GM21723 (cell line): Measurements from ENCODE around the gene PCSK9.
A peak's percentile ranks its signal among the peaks of the same experiment; 100 is the strongest.

ENCODE experiments used
- ATAC-seq: cut with Tn5 transposase; IDR thresholded peaks from one replicate; pipeline ENCODE4 v1.9.1; 2021; ENCODE audit warnings: mild to moderate bottlenecking, moderate library complexity; ENCODE audit not compliant: unreplicated experiment

Gene PCSK9

GRCh38 chr1:55039342-55040082 is at the start of gene PCSK9:
PCSK9 (plus strand) TSS chr1:55039548; CDS start chr1:55039838, 290 bp downstream.
- ATAC-seq, result no peak

- ATAC-seq, result no peak
Measured at GRCh38 chr1:54989968-54990810, 49.2 kb upstream of the PCSK9 start.

DNA sequence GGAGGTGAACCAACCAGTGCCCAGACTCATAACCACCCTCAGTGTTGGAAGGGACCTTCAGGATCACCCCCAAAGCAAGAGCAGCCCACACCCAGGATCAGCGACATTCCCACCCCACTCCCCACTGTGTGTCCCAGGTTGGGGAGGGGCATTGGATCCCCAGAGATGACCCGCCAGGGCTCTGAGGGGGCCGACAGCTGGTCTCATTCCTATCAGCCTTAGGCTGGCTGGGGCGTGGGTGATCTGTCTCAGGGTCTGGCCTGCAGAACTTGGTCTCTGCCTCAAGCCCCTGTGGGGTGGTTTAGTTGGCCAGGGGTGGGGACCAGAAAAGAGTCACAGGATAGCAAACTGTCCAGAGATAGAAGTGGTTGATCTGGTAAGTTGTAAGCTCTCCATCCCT is 48.4 kb upstream of the PCSK9 start:
- no peak for ATAC-seq

- ATAC-seq, result no peak
Measured at GRCh38 chr1:54991939-54992338, 47.4 kb upstream of the PCSK9 start.

- ATAC-seq, result no peak
Measured at GRCh38 chr1:54993140-54993539, 46.2 kb upstream of the PCSK9 start.

DNA sequence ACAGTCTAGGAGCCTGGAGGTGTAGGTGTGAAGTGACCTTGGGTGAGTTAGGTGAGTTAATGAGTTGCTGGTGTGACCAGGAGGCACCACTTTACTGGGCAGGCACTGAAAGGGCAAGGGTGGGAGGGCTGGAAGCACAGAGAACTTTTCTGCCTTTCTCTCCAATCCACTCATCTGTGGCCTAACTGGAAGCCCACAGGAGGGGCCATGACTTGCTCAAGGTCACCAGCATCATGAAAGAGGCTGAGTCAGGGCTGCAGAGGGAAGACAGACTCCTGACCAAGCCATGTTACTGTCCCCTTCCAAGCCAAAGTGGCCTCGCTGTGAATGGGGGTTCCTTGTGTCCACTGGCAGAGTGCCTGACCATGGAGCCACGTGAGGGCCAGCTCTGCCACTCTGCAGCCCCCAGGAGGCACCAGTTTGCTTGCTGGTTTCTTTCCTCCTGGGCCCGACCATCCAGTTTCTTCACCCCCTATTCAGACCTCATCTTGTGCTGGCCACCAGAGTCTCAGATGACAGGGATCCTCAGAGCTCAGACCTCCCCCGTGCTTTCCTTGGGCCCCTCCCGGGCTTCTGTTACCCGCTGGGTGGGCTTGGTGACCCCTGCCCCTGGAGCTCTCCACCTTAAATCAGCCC is 44.9 kb upstream of the PCSK9 start:
- no peak for ATAC-seq

- ATAC-seq, result no peak
Measured at GRCh38 chr1:54995013-54995760, 44.2 kb upstream of the PCSK9 start.

DNA sequence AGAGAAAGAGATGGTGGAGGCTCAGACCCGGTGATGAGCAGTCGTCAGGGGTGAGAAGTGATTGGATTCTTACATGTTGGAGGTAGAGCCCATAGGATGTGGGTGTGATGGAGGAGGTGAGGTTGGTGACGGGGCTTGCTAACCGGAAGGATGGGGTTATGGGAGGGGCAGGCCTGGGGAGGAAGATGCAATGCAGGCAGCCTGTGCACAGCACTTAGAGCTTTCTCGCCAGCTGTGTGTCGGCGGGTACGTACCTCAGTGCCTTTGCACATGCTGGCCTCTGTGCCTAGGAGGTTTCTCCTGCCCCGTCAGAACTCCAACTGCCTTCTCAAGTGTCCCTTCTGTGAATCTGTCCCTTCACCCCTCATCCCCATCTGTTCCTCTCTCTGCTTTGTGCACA is 43.5 kb upstream of the PCSK9 start:
- no peak for ATAC-seq

- ATAC-seq, result peak; percentile 73
Measured at GRCh38 chr1:54996359-54996868, 42.9 kb upstream of the PCSK9 start.

DNA sequence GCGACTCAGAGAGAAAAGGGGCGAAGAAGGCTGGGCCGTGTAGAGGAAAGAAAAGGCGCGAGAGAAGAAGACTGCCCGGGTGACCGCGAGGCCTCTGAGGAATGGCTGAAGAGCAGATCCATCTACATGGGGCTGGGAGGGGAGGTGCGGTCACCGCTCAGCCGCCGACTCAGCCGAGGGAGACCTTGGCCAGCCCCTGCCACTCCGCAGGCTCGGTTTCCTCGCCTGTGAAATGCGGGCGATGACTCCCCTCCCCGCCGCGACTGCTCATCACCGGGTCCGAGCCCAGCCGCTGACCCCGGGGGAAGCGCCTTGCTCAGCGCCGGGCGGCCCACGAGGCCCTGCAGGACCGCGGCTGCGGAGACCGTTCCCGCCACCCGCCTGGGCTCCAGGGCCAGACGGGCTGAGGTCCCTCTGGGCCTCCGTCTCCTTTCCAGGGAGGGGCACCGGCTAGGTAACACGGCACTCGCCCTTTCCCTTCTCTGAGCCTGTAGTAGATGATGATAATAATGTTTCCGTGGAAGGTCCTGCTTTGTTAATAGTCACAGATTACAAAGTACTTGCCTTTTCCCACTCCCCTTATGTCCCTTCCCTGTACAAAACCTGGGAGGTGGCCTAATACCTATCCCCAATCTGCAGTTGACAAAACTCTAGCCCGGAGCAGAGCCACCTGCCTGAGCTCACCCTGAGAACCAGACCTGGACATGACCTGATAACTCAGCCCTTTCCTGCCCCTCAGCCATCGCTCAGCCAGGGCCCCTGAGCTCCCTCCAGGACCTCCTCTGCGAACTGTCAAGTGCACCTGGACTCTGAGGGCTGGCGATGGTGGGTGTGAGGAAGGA is 42.3 kb upstream of the PCSK9 start:
- no peak for ATAC-seq

GRCh38 chr1:54997711-54997986 is 41.7 kb upstream of the PCSK9 start:
- ATAC-seq, result no peak

DNA sequence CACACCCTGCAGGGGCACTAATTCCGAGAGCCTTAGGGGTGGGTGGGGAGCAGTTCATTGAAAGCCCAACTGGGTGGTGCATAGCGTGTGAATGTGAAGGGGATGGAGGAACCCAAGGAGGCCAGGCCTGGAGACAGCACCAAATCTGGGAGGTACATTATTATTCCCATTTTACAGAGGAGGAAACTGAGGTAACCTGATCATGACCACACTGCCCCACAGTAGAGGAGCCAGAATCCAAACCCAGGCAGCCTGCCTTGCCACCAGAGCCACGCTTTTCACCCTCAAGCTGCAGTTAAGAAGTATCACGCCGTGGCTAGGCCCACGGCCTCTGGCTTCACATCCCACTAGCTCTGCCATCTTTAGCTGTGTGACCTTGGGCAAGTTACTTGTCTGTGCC is 41.2 kb upstream of the PCSK9 start:
- no peak for ATAC-seq

GRCh38 chr1:54998677-54999076 is 40.7 kb upstream of the PCSK9 start, which contains the start of gene BSND:
BSND (plus strand) TSS chr1:54998933; CDS start chr1:54999187, 254 bp downstream.
- ATAC-seq, result no peak

- no peak for ATAC-seq
Measured at GRCh38 chr1:55000110-55001085, 39.0 kb upstream of the PCSK9 start.

GRCh38 chr1:55001311-55001710 is 38.0 kb upstream of the PCSK9 start:
- ATAC-seq, result no peak

DNA sequence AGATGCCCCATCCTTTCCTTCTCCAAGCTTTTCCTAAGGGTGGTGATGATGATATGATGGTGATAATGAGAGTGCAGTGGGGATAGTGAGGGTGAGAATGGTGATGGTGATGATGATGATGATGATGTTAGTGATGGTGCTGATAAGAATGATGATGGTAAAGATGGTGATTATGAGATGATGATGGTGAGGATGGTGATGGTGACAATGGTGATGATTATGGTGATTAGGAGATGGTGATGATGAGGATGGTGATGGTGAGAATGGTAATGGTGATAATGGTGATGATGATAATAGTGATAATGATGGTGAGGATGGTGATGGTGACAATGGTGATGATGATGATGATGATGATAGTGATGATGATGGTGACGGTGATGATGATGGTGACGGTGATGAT is 36.7 kb upstream of the PCSK9 start:
- no peak for ATAC-seq

- ATAC-seq, result no peak
Measured at GRCh38 chr1:55005351-55006140, 33.8 kb upstream of the PCSK9 start.

GRCh38 chr1:55006931-55007330 is 32.4 kb upstream of the PCSK9 start:
- no peak for ATAC-seq
